NCI-H1694 (cell line): Measurements from ENCODE around the gene APEH.

ENCODE experiments used
- DNase-seq: peaks from one replicate; lab custom pipeline; 2025; lab: John Stamatoyannopoulos, UW

APEH gene

GRCh38 chr3:49727924-49728361, 53.8 kb downstream of the APEH start:
- no peak for DNase-seq

GRCh38 chr3:49729966-49730609, 55.9 kb downstream of the APEH start:
- DNase-seq, result no peak

- no peak for DNase-seq
Observed at GRCh38 chr3:49732597-49732996, 58.4 kb downstream of the APEH start.

GRCh38 chr3:49733551-49733950, 59.4 kb downstream of the APEH start:
- DNase-seq, result no peak
